ENCODE measurements around the gene COL4A2.
"Not testable (repeated sequence)": the region's sequence is repeated elsewhere in the genome, so short reads cannot be mapped to it uniquely, and the experiment has no call there.

The COL4A2 gene

GRCh38 chr13:110497003-110497402 is 189.9 kb downstream of the COL4A2 start:
- DNase-seq, result no peak

- DNase-seq, result not testable (repeated sequence)
These were observed 190.8 kb downstream of the COL4A2 start for GRCh38 chr13:110497896-110498295.

DNA sequence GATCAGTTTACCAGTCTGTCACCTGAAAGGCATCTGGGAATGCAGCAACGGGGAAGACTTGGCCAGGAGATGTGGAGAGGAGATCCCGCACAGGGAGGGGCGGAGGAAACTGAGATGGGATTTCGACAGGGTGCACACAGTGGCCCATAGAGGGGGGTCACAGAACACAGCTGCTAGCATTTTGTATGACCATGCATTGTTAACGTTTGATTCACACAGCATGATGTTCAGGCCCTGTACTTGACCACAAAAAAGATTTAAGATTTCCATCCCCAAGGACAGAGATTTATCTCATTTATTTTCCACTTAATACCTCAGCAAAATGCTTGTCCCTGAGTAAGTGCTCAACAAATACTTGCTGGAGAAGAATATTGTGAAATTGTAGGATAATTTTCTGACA is 191.2 kb downstream of the COL4A2 start:
- DNase-seq, result no peak

- no peak for DNase-seq
These were observed 191.7 kb downstream of the COL4A2 start for GRCh38 chr13:110498765-110499164.

GRCh38 chr13:110499621-110500281 is 192.7 kb downstream of the COL4A2 start:
- DNase-seq, result no peak

DNA sequence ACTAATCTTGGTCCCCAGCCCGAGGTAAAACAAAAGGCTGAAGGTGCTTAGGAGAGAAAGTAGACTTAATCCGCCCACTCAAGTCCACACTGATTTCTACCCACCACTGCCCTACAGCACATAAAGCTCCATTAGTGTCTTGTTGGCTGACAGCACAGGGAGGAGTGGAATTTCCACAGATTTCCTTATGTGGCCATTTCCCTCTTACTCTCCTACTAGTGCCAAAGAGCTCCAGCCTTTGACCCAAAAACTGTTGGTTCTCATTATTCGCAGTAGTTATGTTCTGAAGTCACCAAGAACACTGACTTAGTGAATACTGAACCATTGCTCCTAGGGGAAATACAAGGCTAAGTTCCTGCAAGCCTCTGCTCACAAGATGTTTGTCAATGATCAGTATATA is 193.3 kb downstream of the COL4A2 start:
- DNase-seq, result no peak

DNA sequence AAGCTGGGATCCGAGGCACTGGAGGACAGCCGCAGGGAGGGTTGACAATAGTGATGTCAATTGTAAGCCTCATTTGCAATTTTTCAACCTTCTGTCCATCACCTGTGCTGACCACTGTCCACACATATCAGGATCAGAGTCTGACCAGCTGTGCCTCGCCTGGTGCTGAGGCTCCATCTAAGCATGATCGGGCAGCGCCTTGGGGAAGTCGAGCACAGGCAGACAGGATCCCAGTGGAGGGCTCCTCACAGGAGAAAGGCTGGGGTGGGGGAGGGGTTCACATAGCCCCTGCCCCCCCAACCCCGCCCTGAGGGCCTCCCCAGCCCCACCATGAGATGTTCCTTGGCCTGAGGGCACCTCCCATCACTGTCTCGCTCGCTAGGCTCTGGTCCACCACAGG is 194.1 kb downstream of the COL4A2 start:
- no peak for DNase-seq

GRCh38 chr13:110503037-110503901 is 196.2 kb downstream of the COL4A2 start:
- no peak for DNase-seq

DNA sequence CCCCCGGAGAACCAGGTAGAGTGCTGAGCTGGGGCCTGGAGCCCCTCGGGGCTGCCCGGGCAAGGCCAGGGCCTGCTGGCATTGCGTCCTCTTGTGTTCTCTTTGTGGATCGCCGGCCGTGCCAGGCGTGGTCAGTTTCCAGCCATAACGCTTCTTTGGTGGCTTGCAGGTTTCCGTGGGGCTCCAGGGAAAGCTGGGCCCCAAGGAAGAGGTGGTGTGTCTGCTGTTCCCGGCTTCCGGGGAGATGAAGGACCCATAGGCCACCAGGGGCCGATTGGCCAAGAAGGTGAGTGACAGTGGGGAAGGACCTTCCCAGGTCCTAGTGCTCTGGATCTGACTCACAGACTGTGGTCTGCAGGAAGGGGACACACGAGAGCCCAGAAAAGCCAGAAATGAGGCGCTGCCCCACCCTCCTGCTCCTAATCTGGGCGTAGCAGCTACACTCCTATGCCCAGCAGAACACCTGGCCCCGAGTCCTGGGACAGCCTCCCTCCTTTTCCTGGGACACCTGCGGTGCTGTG is 197.0 kb downstream of the COL4A2 start:
- DNase-seq, result no peak

GRCh38 chr13:110505594-110505993 is 198.5 kb downstream of the COL4A2 start:
- no peak for DNase-seq

DNA sequence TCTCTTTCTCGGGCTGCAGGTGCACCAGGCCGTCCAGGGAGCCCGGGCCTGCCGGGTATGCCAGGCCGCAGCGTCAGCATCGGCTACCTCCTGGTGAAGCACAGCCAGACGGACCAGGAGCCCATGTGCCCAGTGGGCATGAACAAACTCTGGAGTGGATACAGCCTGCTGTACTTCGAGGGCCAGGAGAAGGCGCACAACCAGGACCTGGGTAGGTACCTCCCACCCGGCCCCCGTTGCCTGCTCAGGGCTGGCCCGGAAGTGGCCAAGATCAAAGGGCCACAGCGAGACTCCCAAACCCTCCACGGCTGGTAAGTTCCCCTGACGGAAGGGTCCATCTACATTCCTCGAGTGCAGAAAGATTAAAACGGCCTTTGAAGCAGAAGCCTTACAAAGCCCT is 199.3 kb downstream of the COL4A2 start:
- DNase-seq, result no peak

GRCh38 chr13:110506859-110507566 is 199.9 kb downstream of the COL4A2 start:
- no peak for DNase-seq

DNA sequence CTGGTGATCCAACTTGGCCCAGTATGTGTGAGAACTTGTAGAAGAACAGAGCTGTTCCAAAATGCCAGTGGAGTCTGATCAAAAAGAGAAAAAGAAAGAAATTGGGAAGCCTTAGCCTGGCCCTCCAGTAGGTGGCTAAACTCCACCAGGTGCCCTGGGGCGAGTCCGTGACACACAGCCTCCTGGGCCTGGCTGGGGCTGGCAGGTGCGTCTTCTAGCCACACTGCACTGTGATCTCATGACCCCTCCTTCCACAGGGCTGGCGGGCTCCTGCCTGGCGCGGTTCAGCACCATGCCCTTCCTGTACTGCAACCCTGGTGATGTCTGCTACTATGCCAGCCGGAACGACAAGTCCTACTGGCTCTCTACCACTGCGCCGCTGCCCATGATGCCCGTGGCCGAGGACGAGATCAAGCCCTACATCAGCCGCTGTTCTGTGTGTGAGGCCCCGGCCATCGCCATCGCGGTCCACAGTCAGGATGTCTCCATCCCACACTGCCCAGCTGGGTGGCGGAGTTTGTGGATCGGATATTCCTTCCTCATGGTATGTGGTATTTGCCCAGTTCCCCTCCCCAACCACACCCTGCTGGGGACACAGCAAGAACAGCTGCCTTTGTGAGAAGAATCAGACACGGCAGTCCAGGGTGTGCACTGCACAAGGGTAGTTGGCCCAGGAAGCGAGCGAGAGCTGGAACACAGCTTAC is 200.7 kb downstream of the COL4A2 start:
- no peak for DNase-seq

- no peak for DNase-seq
These were observed 202.4 kb downstream of the COL4A2 start for GRCh38 chr13:110509478-110509926.

DNA sequence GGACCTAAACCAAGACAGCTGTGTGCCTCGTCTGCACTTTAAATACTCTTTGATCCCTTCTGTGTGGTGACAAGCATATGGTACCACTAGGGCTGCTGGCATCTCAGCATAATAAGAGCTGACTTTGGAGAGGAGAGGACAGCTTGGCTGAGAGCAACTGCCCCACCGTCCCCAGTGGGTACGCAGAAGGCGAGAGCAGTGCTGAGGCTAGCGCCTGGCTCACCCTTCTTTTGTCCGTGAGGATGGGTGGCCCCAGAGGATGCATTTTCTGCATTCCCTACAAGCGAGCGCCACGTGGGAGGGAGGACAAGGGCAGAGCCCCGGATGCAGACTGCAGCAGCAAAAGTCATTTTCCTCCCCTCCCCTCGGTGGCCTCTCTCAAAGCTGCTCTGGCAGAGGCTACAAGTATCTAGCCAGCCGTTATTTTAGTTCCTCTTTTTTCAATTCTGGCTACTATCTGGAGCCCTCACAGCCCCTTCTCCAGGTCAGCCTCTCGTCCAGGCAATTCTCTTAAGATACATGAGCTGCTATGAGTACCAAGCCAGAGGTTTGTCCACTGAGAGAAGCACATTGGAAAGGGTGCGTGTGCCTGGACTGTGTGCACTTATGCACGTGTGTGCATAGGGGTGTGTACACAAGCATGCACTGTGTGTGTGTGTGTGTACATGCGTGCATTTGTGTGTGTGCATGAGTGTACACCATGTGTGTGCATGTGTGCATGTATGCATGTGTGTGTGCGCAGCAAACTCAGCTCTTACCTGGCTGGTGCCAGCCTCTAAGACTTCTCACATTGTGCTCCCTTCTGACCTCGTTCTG is 203.1 kb downstream of the COL4A2 start:
- no peak for DNase-seq

GRCh38 chr13:110511509-110512181 is 204.6 kb downstream of the COL4A2 start:
- DNase-seq, result no peak

GRCh38 chr13:110512198-110512740 is 205.2 kb downstream of the COL4A2 start:
- no peak for DNase-seq

GRCh38 chr13:110516500-110516899 is 209.4 kb downstream of the COL4A2 start:
- no peak for DNase-seq

- DNase-seq, result no peak
These were observed 210.6 kb downstream of the COL4A2 start for GRCh38 chr13:110517505-110518225.

DNA sequence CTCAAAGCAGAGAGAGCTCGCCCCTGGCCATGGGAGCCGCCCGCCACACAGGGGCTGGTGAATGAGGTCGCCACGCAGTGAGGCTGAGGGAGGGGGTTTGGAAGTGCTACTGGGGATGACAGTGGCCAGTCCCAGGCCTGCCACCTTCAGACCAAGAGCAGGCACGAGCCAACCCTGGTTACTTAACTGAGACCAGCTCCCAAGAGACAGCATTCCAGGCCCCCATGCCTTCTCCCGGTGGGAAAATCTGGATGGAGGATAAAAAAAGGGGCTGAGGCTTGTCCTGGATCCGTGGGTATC is 211.1 kb downstream of the COL4A2 start:
- no peak for DNase-seq

Data from right kidney (tissue), 1 donor.